IPS-20b (cell line): Measurements from ENCODE around the gene TEX22.

Source experiments
- H3K27ac ChIP-seq: one replicate; pipeline ENCODE4 v1.5.1; 2013; ENCODE audit warnings: low read length
- H3K27me3 ChIP-seq: 2 replicates; pipeline ENCODE4 v1.6.1; 2013; ENCODE audit warnings: mild to moderate bottlenecking, low read length, inconsistent platforms; ENCODE audit not compliant: insufficient read depth
- H3K36me3 ChIP-seq: 2 replicates; pipeline ENCODE4 v1.6.1; 2013; ENCODE audit warnings: low read depth, mild to moderate bottlenecking, inconsistent platforms, low read length, moderate library complexity; ENCODE audit not compliant: insufficient read depth
- H3K4me1 ChIP-seq: 2 replicates; pipeline ENCODE4 v1.6.1; 2013; ENCODE audit warnings: mild to moderate bottlenecking, control low read depth, inconsistent platforms, low read length, moderate library complexity; ENCODE audit not compliant: insufficient read depth
- H3K4me3 ChIP-seq: 2 replicates; pipeline ENCODE4 v1.5.1; 2013; ENCODE audit warnings: mild to moderate bottlenecking, low read length, inconsistent platforms
- H3K9ac ChIP-seq: 2 replicates; pipeline ENCODE4 v1.6.1; 2013; ENCODE audit warnings: low read depth, mild to moderate bottlenecking, inconsistent platforms, low read length, moderate library complexity
- H3K9me3 ChIP-seq: 2 replicates; pipeline ENCODE4 v1.6.1; 2013; ENCODE audit warnings: mild to moderate bottlenecking, low read depth, low read length, inconsistent platforms; ENCODE audit not compliant: insufficient read depth

The TEX22 gene

DNA sequence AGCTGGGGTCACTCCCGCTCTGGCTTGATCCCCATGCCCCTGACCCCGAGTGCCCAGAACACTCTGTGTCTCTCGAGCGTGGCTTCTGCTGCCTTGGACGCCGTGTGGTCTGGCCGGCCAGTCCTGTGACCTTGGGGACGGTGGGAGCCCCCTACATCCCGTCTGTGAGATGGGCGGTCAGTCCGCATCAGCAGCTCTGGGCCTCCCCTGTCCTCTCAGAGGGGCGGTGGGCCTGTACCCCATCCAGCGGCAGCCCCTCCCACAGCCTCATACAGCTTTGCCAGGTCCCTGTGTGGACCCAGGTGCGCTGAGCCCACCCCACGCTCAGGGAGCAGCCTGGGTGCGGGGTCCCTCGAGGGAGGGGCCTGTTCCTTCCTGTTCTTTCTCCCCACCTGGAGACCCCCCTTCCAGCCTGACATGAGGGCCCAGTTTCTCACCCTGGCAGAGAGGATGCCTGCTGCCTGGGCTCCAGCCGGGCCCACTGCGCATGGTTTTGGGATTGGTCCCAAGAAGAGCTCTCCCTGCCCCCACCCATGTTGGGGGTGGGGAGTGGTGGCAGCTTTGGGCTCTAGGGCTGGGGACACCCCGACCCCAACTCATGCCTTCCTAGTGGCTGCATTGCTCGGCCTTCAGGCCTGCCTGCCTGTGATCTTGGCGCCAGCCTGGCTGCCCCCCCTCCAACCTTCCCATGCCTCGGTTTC lies 22.8 kb downstream of the TEX22 start:
- Histone ChIP-seq H3K27ac (no peak overlapping the region), H3K9ac (peak overlapping the region; percentile 97), H3K4me1 (peaks cover 3% of the 10 kb centered on the region; the same call in 1 of the 2 replicates)

DNA sequence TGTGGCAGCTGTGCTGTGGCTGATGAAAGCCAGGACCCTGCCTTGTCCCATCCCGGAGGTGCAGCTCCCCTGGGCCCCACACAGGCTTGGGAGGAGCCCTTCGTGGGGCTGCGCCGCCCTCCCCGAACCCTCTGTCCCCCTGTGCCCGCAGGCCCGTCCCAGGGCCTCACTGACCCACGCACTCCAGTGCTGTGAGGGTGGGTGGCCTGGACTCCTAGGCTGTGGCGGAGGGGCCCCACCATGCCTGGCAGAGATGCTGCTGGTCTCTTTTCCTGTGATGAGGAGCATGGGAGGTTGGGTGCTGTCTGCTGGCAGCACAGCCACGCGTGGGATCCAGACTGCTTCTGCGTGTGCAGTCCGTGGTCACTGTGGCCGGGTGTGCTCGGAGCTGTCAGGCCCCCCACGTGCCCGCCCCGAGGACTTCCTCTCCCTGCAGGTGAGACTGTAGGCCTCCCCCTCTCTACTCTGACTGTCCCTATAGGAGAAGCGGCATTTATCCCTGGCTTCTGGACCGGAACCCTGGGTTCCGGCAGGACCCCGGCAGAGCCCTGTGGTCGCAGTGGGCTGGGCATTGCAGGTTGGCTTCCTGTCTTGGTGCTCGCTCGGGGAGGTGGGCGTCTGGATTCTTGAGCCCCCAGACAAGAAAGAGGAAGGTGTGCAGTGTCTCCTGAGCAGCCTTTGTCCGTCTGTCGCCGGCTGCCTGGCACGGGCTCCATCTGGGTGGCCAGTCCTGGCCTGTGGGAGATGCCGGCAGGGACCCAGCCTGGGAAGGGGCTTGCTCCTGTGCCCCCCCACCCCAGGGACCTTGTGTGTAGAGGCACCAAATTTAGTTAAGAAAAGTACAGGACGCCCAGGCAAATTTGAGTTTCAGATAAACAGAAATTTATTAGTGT lies 23.6 kb downstream of the TEX22 start:
- H3K27me3 ChIP-seq = 0 out of 2 replicates have a peak, but pooled peaks cover 7% of the 10 kb centered on the region
- peaks cover 34% of the 10 kb centered on the region for H3K36me3 ChIP-seq
- peak overlapping the region; percentile 89; the same call in 1 of the 2 replicates for H3K4me3 ChIP-seq
- peaks cover 3% of the 10 kb centered on the region; the same call in 1 of the 2 replicates for H3K4me1 ChIP-seq
- peak overlapping the region; percentile 97; the same call in 1 of the 2 replicates for H3K9ac ChIP-seq
- H3K27ac ChIP-seq = no peak overlapping the region
- H3K9me3 ChIP-seq = no peaks in the 10 kb centered on the region

More for the DNA sequence above, 22.8 kb downstream of the TEX22 start:
- Histone ChIP-seq H3K9me3 (no peaks in the 10 kb centered on the region), H3K4me3 (peak overlapping the region; percentile 89), H3K36me3 (peaks cover 26% of the 10 kb centered on the region; the same call in 1 of the 2 replicates), H3K27me3 (0 out of 2 replicates have a peak, but pooled peaks cover 7% of the 10 kb centered on the region)

DNA sequence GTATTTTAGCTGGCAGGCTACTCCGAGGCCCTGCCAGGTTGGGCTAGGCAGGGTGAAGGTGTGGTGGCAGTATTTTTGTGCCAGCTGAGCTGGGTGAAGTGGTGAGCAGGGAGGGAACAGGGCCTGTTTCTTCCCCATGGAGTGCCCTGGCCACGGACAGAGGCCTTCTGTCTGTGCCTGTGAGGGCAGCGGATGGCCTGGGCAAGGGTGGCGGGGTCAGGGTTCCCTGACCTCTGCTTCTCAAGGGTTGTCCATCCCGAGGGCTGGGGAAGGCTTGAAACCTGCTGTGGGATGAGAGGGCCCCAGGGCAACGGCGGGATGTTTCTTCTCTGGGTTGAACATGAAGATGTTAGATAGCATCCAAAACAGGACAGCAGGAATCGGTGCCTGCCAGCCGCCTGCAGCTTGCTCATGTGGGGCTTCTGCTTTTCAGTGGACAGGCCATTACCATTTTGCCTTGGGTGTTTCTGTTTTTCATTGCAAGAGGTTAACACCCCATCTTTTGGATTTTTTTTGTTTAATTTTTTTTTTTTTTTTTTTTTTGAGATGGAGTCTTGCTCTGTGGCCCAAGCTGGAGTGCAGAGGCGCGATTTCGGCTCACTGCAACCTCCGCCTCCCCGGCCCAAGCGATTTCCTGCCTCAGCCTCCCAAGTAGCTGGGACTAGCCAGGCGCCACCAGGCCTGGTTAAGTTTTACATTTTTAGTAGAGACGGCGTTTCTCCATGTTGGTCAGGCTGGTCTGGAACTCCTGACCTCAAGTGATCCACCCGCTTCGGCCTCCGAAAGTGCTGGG lies 24.6 kb downstream of the TEX22 start:
- H3K27me3 ChIP-seq = 0 out of 2 replicates have a peak, but pooled peaks cover 7% of the 10 kb centered on the region
- H3K9me3 ChIP-seq = no peaks in the 10 kb centered on the region
- no peak overlapping the region for H3K27ac ChIP-seq
- H3K36me3 ChIP-seq = peaks cover 43% of the 10 kb centered on the region
- H3K9ac ChIP-seq = no peak overlapping the region
- peaks cover 3% of the 10 kb centered on the region; the same call in 1 of the 2 replicates for H3K4me1 ChIP-seq
- no peak overlapping the region for H3K4me3 ChIP-seq

DNA sequence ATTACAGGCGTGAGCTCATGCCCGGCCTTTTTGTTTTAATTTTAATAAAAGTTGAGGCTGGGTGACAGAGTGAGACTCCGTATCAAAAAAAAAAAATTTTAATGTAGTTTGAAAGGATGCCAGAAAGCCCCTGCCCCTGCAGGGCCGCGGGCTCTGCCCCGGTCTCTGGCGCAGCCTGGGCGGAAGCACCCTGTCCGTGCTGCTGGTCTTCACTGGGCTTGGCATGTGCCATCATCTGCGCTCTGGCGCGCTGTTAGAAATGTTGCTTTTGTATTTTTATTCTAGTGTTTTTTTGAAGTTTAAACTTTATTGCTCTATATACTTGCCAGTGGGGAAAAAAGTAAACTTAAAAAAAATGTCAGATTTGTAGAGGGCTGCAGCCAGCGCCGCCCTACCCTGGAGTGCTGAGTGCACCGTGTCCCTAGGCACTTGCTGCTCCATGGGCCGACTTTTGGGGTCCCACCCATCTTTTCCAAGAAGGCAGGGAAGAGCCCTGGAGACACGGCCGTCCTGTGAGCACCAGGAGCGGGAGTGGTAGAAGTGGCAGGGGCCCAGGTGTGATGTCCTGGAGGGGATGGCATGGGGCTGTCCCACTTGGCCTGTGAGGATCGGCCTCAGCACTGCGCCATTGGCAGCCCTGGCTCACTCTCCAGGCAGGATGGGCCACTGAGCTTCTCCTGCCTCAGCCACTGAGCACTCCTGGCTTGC lies 25.3 kb downstream of the TEX22 start:
- Histone ChIP-seq H3K9ac (no peak overlapping the region), H3K27ac (no peak overlapping the region), H3K27me3 (0 out of 2 replicates have a peak, but pooled peaks cover 4% of the 10 kb centered on the region), H3K36me3 (peaks cover 50% of the 10 kb centered on the region), H3K9me3 (no peaks in the 10 kb centered on the region), H3K4me3 (no peak overlapping the region), H3K4me1 (peaks cover 3% of the 10 kb centered on the region; the same call in 1 of the 2 replicates)

DNA sequence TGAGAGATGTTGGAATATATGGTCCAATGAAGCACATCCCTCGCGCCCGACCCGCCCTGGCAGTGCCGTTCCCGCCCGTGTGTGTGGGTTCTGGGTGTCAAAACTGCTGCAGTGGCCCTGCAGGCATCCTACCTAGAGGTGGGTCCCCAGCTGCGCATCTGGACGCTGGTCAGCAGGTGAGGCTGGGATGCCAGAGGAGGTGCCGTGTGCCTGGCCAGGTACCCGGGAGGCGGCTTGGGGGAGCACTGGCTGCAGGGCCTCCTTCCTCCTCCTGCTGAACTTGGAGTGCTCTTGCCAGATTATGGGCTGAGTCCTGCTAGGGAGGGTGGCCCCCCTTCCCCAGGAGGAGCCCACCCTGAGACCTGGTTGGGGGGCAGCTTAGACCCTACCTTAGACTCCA lies 26.5 kb downstream of the TEX22 start:
- Histone ChIP-seq H3K36me3 (peaks cover 54% of the 10 kb centered on the region), H3K27ac (no peak overlapping the region), H3K27me3 (no peaks in the 10 kb centered on the region), H3K9me3 (no peaks in the 10 kb centered on the region), H3K9ac (no peak overlapping the region), H3K4me3 (no peak overlapping the region), H3K4me1 (peaks cover 3% of the 10 kb centered on the region; the same call in 1 of the 2 replicates)

DNA sequence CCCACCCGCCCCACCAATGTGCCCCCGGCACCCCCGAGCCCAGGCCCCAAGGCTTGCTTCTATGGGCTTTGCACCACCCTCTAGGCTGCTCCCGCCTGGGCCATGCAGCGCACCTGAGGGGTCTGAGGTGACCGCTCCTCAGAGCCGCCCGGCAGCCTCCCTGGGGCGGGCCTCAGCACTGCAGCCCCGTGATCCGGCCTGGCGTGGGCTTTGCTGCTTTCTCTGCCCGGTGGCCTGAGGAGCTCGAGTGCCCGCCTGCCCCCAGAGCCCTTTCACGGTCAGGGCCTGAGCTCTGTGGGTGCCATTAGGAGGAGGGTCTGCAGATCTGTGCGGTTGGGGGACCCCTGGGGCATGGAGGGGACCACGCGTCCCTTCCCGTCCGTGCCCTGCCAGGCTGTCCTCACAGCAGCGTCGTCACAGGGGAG lies 27.5 kb downstream of the TEX22 start:
- Histone ChIP-seq H3K4me3 (no peak overlapping the region), H3K27me3 (no peaks in the 10 kb centered on the region), H3K27ac (no peak overlapping the region), H3K36me3 (peaks cover 64% of the 10 kb centered on the region), H3K4me1 (peaks cover 3% of the 10 kb centered on the region; the same call in 1 of the 2 replicates), H3K9ac (no peak overlapping the region), H3K9me3 (no peaks in the 10 kb centered on the region)

DNA sequence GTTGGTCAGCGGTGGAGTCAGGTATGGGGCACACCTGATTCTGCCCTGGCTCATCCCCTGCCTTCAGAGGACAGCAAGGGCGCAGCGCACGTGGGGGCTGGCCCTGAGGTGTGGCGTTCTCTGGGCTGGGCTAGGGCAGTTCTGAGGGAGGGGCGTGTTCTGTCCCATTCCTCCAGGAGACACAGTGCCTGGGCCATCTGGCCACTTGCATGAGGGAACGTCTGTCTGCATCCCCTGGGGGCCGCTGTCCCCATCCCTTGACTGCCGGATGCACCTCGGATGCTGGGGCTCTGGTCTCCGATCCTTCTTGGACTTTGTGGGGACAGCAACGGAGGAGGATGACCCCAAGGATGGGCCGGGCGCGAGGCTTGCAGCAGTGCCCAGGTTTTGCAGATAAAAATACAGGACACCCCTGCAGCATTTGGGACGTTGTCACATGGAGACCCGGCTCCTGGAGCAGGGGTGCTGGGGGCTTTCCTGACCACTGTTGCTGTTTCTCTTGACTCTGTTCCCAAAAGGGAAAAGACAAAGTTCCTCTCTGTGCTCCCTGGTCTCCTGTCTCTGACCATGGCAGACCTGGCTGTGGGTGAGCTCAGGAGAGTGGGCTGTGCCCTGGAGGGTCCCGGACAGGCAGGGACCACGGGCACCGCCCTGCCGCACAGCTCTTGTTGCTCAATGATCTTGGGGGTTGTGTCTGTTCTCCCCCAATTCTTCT lies 28.2 kb downstream of the TEX22 start:
- H3K36me3 ChIP-seq = peaks cover 70% of the 10 kb centered on the region

DNA sequence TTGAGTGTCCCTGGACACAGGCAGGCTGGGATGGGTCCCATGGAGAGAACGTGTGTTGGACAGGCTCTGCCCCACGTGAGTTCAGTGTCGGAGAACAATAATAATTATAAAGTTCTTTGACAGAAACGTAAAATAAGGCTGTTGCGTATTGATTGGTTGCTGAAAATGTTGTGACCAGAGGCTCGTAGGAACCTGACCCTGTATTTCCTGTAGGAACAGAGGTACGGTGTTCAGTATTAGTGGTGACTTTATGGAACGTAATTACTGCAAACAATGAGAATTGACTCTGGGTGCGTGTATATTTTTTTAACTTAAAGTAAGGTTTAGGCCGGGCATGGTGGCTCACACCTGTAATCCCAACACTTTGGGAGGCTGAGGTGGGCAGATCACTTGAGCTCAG lies 29.1 kb downstream of the TEX22 start:
- Histone ChIP-seq H3K4me3 (no peak overlapping the region), H3K36me3 (peaks cover 64% of the 10 kb centered on the region), H3K27me3 (no peaks in the 10 kb centered on the region), H3K27ac (no peak overlapping the region), H3K4me1 (no peaks in the 10 kb centered on the region), H3K9me3 (no peaks in the 10 kb centered on the region), H3K9ac (no peak overlapping the region)

More for the DNA sequence above, 28.2 kb downstream of the TEX22 start:
- no peak overlapping the region for H3K4me3 ChIP-seq
- H3K27me3 ChIP-seq = no peaks in the 10 kb centered on the region
- H3K27ac ChIP-seq = no peak overlapping the region
- H3K9me3 ChIP-seq = no peaks in the 10 kb centered on the region
- no peak overlapping the region for H3K9ac ChIP-seq
- no peaks in the 10 kb centered on the region; the same call in 1 of the 2 replicates for H3K4me1 ChIP-seq

DNA sequence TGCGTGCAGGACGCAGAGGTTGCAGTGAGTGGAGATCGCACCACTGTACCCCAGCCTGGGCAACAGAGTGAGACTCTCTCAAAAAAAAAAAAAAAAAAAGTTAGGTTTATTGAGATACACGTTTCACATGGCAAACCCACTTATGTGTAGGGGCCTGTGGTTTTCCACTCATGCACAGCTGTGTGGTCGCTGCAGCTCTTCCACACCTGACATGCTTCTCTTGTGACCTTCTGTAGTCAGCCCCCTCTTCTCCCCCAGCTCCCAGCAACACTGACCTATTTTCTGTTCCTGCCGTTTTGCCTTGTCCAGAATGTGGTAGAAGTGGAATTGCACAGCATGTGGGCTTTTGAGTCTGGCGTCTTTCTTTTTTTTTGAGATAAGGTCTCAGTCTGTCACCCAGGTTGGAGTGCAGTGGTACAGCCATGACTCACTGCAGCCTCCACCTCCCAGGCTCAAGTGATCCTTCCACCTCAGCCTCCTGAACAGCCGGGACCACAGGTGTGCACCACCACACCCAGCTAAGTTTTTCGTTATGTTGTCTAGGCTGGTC lies 29.7 kb downstream of the TEX22 start:
- no peak overlapping the region for H3K27ac ChIP-seq
- no peak overlapping the region for H3K9ac ChIP-seq
- H3K4me3 ChIP-seq = no peak overlapping the region
- no peaks in the 10 kb centered on the region for H3K9me3 ChIP-seq
- peaks cover 65% of the 10 kb centered on the region for H3K36me3 ChIP-seq
- peaks cover 3% of the 10 kb centered on the region; the same call in 1 of the 2 replicates for H3K4me1 ChIP-seq
- no peaks in the 10 kb centered on the region for H3K27me3 ChIP-seq

DNA sequence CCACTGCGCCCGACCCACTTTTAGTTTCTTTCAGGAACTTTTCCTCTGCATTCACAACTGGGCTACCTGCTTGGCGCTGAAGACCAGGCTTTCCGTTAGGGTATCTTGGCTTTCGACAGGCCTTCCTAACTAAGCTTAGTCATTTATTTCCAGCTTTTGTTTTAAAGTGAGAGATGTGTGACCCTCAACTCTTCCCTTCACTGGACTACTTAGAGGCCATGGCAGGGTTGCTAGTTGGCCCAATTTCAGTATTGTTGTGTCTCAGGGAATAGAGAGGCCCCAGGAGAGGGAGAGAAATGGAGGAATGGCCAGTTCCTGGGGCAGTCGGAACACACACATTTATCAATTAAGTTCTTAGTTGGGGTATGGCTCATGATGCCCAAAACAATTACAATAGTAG lies 31.7 kb downstream of the TEX22 start:
- Histone ChIP-seq H3K9me3 (no peaks in the 10 kb centered on the region), H3K4me1 (peaks cover 3% of the 10 kb centered on the region; the same call in 1 of the 2 replicates), H3K27ac (no peak overlapping the region), H3K9ac (no peak overlapping the region), H3K36me3 (peaks cover 55% of the 10 kb centered on the region), H3K4me3 (no peak overlapping the region), H3K27me3 (no peaks in the 10 kb centered on the region)
